ENCODE data around the gene SLC13A1.
"Not testable (repeated sequence)": the region's sequence is repeated elsewhere in the genome, so short reads cannot be mapped to it uniquely, and the experiment has no call there.

The SLC13A1 gene

DNA sequence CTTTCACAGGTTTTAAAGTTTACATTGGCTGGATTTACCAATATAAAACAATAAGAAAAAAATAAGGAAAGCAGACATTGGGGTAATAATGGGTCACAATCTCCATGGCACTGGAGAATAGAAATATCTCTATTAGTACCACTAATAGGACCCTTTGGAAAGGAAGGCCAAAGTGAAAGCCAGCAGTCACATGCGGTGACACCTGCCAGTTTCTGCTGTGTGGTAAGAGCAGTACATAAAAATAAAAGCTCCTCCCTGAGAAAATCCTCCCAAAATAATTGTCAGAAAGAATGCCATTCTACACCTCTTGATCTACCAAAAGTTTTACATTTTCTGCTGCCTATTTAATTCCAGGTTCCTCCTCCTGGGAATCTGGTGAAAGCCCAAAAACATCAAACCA is 30.4 kb upstream of the SLC13A1 start:
- ChIA-PET CTCF (interaction anchor here (0.6 kb wide), 1 partner anchor 170 kb away, joined by 3 read pairs; no protein-coding TSS in a partner anchor), POLR2A (ENCODE audit: low non-redundant PET) (no interaction called here)
- H3K27ac ChIP-seq = no peak overlapping the region
- no peak for DNase-seq (ENCODE audit: low spot score)
- TF ChIP-seq, protein P1, sequence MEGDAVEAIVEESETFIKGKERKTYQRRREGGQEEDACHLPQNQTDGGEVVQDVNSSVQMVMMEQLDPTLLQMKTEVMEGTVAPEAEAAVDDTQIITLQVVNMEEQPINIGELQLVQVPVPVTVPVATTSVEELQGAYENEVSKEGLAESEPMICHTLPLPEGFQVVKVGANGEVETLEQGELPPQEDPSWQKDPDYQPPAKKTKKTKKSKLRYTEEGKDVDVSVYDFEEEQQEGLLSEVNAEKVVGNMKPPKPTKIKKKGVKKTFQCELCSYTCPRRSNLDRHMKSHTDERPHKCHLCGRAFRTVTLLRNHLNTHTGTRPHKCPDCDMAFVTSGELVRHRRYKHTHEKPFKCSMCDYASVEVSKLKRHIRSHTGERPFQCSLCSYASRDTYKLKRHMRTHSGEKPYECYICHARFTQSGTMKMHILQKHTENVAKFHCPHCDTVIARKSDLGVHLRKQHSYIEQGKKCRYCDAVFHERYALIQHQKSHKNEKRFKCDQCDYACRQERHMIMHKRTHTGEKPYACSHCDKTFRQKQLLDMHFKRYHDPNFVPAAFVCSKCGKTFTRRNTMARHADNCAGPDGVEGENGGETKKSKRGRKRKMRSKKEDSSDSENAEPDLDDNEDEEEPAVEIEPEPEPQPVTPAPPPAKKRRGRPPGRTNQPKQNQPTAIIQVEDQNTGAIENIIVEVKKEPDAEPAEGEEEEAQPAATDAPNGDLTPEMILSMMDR (conservative IDR thresholded peaks at IDR 0.05; ENCODE audit: low read depth) = no peak

DNA sequence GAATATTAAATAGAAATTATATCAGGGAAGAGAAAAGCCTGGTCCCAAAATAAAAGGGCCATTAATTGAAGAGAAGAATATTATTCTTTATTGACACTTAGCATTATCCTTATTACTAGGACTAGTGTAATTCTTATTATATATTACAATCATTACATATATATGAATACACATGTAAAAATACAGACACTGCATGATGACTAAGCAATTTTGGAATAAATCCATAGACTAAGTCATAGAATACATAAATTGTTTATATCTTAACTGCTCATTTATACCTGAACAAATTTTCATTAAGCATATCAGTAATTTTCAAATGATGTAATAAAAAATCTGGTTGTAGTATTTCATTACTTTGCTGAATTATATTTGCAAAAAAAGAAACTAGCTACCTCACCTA is 29.7 kb upstream of the SLC13A1 start:
- POLR2A ChIA-PET (ENCODE audit: low non-redundant PET) = no interaction called here
- H3K27ac ChIP-seq = no peak overlapping the region
- no peak for DNase-seq (ENCODE audit: low spot score)
- CTCF ChIA-PET = no interaction called here
- TF ChIP-seq, protein P1 (conservative IDR thresholded peaks at IDR 0.05; ENCODE audit: low read depth) = no peak

DNA sequence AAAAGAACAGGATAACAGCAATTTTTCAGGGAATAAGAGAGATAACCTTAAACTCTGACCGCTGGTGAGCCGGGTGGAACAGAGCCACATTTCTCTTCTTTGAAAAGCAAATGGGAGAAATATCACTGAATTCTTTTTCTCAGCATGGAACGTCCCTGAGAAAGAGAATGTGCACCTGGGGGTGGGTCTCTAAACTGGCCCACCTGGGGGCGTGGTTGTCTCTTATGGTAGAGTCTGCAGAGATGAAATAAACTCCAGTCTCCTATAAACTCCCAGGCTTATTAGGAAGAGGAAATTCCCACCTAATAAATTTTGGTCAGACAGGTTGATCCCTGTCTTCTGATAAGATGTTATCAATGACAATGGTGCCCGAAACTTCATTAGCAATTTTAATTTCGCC is 27.9 kb upstream of the SLC13A1 start:
- POLR2A ChIA-PET (ENCODE audit: low non-redundant PET); CTCF ChIA-PET; H3K27ac ChIP-seq; DNase-seq (ENCODE audit: low spot score): not testable (repeated sequence)

DNA sequence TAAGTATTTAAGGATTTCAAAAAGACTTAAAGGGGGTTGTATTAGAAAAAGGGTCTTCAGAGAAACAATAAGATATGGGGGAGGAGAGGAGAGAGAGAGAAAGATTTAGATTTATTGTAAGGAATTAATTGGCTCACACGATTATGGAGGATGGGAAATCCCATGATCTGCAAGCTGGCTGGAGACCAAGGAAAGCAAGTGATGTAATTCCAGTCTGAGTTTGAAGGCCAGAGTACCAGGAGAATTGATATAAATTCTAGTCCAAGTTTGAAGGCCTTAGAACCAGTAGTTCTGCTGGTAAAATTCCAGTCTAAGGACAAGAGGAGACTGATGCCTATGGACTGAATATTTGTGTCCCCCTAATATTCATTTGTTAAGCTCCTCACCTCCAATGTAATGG is 20.6 kb upstream of the SLC13A1 start:
- TF ChIP-seq, protein P1 (conservative IDR thresholded peaks at IDR 0.05; ENCODE audit: low read depth) = no peak
- DNase-seq (ENCODE audit: low spot score) = no peak
- ChIA-PET CTCF (interaction anchor here (0.6 kb wide), 1 partner anchor 663 kb away, joined by 3 read pairs; no protein-coding TSS in a partner anchor), POLR2A (ENCODE audit: low non-redundant PET) (no interaction called here)
- no peak overlapping the region for H3K27ac ChIP-seq

DNA sequence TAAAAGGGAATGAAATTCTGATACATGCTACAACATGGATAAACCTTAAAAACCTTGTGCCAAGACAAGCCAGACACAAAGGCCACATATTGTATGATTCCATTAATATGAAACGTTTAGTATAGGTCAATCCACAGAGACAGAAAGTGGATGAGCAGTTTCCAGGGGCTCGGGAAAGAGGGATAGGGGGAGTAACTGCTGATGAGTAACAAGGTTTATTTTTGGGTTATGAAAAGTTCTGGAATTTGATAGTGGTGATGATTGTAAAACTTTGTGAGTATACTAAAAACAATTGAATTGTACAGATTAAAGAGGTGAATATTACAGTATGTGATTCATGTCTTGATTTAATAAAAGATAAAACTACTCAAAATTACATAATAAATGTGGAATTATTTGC is 19.1 kb upstream of the SLC13A1 start:
- ChIA-PET POLR2A (ENCODE audit: low non-redundant PET) (no interaction called here), CTCF (no interaction called here)
- no peak for DNase-seq (ENCODE audit: low spot score)
- TF ChIP-seq, protein P1 (conservative IDR thresholded peaks at IDR 0.05; ENCODE audit: low read depth) = no peak
- H3K27ac ChIP-seq = no peak overlapping the region

DNA sequence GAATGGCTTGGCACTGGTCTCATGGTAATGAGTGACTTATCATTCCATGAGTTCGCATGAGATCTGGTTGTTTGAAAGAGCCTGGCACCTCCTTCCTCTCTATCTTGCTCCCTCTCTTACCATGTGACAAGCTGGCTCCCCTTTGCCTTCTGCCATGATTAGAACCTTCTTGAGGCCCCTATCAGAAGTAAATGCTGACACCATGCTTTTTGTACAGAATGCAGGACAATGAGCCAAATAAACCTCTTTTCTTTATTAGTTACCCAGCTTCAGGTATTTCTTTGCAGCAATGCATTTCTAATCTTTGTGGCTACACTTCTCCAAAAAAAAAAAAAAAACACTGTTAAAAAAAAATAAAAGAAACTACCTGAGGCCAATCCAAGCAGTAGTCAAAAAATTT is 17.1 kb upstream of the SLC13A1 start:
- CTCF ChIA-PET = interaction anchor here (0.6 kb wide), 2 partner anchors 304 to 998 kb away, joined by 3 read pairs; no protein-coding TSS in a partner anchor
- DNase-seq (ENCODE audit: low spot score) = no peak
- POLR2A ChIA-PET (ENCODE audit: low non-redundant PET) = no interaction called here
- no peak overlapping the region for H3K27ac ChIP-seq
- TF ChIP-seq, protein P1 (conservative IDR thresholded peaks at IDR 0.05; ENCODE audit: low read depth) = no peak

DNA sequence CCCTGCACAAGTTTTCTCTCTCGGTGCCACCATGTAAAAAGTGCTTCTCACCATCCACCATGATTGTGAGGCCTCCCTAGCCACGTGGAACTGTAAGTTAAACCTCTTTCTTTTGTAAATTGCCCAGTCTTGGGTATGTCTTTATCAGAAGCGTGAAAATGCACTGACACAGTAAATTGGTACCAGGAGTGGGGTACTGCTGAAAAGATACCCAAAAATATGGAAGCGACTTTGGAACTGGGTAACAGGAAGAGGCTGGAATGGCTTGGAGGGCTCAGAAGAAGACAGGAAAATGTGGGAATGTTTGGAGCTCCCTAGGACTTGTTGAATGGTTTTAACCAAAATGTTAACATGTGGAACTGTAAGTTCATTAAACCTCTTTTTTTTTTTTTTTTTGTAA is 15.6 kb upstream of the SLC13A1 start:
- TF ChIP-seq, protein P1 (conservative IDR thresholded peaks at IDR 0.05; ENCODE audit: low read depth) = no peak
- ChIA-PET CTCF (no interaction called here), POLR2A (ENCODE audit: low non-redundant PET) (no interaction called here)
- no peak overlapping the region for H3K27ac ChIP-seq
- no peak for DNase-seq (ENCODE audit: low spot score)

Data from RWPE1 (cell line).